Activated T-cell treated with anti-CD3 and anti-CD28 coated beads, Interleukin-2, amount 50 U/mL, for 24 hours (primary cell): ENCODE measurements around the gene ARHGAP1.

Experiments used
- DNase-seq: peaks from one replicate; pipeline ENCODE4 v3.0.0-alpha.2; 2020
- H3K27ac Mint-ChIP-seq: 2 replicates; pipeline ENCODE4 v1.8.0; 2020; ENCODE audit warnings: mild to moderate bottlenecking, mixed read lengths
- H3K27me3 Mint-ChIP-seq: 2 replicates; pipeline ENCODE4 v1.8.0; 2020; ENCODE audit warnings: mixed read lengths
- H3K36me3 Mint-ChIP-seq: 2 replicates; pipeline ENCODE4 v1.8.0; 2020; ENCODE audit warnings: low read depth, mixed read lengths
- H3K4me1 Mint-ChIP-seq: 2 replicates; pipeline ENCODE4 v1.8.0; 2020; ENCODE audit warnings: low read depth, mixed read lengths
- H3K4me3 Mint-ChIP-seq: 2 replicates; pipeline ENCODE4 v1.8.0; 2020; ENCODE audit warnings: mild to moderate bottlenecking, moderate library complexity, mixed read lengths
- H3K9me3 Mint-ChIP-seq: 2 replicates; pipeline ENCODE4 v1.8.0; 2020; ENCODE audit warnings: mixed read lengths

ARHGAP1 gene

DNA sequence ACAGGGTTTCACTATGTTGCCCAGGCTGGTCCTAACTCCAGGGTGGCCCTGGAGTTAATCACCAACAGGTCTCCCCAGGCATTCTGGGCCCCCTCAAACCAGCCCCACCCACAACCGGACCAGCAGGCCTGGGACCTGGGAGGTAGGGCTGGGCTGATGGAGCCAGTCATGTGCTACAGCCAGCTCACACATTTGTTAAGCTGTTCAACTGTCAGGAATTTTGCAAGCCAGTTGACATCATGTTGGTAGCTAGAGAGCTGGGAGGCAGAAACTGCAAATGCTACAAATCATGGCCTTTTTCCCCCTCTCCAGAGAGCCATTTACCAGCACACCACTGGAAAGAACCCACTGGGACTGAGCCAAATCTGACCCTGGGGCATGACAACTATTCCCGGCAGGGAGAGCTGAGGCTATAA lies 6.8 kb downstream of the ARHGAP1 start:
- Mint-ChIP-seq H3K9me3 (no peaks in the 10 kb centered on the region), H3K4me1 (peaks cover 23% of the 10 kb centered on the region), H3K27me3 (no peaks in the 10 kb centered on the region), H3K27ac (peak overlapping the region; percentile 61), H3K4me3 (no peak overlapping the region), H3K36me3 (peaks cover 77% of the 10 kb centered on the region)
- DNase-seq = no peak

DNA sequence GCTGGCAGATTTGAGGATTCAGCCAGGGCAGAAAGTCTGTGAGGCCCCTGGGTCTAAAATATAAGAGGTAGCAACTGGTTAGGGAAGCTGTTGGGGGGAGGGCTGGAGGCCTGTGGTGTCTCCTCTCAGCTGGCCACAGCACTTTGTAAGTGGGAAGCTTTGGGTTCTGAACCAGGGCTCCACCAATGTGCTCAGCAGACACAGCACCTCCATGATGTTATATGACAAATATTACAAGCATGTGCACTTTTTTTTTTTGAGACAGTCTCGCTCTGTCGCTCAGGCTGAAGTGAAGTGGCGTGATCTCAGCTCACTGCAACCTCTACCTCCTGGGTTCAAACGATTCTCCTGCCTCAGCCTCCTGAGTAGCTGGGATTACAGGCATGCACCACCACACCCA lies 8.0 kb downstream of the ARHGAP1 start:
- H3K9me3 Mint-ChIP-seq = no peaks in the 10 kb centered on the region
- no peaks in the 10 kb centered on the region for H3K27me3 Mint-ChIP-seq
- DNase-seq = no peak
- peaks cover 12% of the 10 kb centered on the region for H3K4me1 Mint-ChIP-seq
- H3K4me3 Mint-ChIP-seq = no peak overlapping the region
- no peak overlapping the region for H3K27ac Mint-ChIP-seq
- H3K36me3 Mint-ChIP-seq = peaks cover 82% of the 10 kb centered on the region

DNA sequence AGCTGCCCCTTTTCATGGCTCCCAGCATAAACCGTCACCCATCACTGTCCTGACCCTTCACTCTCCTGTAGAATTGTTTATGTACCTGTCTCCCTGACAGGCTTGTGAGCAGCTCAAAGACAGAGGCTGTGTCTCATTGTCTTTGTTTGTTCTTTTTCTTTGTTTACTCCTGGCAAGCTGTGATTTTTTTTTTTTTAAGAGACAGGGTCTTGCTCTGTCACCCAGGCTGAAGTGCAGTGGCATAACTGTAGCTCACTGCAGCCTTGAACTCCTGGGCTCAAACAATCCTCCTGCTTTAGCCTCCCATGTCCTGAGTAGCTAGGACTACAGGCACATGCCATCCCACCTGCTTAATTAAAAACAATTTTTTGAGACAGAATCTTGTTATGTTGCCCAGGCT lies 9.7 kb downstream of the ARHGAP1 start:
- no peak for DNase-seq
- no peaks in the 10 kb centered on the region for H3K27me3 Mint-ChIP-seq
- H3K9me3 Mint-ChIP-seq = no peaks in the 10 kb centered on the region
- H3K4me1 Mint-ChIP-seq = peaks cover 2% of the 10 kb centered on the region
- peak overlapping the region; percentile 11 for H3K27ac Mint-ChIP-seq
- peaks cover 85% of the 10 kb centered on the region for H3K36me3 Mint-ChIP-seq
- no peak overlapping the region for H3K4me3 Mint-ChIP-seq

DNA sequence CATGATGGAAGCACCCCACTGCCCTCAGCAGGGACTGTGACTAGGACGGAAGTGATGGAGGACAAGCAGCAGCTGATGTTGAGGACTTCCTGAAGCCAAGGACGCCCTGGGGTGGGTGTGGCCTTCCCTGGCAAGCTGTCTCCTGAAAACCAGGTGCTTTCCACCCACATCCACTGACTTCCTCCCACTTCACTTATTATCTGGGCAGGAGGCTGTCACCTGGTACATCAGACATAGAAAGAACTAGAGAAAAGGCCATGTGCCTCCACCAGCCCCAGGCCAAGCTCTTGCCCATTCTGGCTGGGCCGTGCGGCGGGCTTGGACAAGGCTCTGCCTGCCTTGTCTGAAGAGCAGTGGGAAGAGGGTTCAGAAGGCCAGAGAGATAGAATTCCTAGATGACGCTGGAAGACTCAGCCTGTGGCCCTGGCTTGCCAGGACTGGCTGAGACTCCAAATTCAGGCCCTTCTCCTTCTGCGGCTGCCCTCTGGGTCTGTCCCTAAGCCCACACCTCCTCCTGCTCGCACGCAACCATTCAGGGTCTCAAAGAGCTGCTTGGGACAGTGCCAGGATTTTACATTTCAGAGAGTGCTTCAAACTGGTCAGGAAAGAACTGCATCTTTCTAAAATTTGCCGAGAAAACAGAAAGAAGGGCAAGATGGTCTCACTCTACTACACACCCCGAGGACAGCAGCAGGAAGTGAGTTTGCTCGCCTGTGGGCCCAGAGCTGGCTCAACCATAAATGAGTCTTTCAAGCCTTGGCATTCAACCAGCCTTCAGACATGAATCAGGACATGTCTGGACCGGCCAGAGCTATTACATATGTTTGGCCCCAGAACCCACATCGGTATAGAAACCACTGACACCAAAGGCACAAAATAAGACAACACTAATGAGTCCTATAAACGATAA lies 13.3 kb downstream of the ARHGAP1 start:
- Mint-ChIP-seq H3K9me3 (no peaks in the 10 kb centered on the region), H3K27me3 (no peaks in the 10 kb centered on the region), H3K4me3 (no peak overlapping the region), H3K27ac (peak overlapping the region; percentile 4), H3K36me3 (peaks cover 76% of the 10 kb centered on the region), H3K4me1 (no peaks in the 10 kb centered on the region)
- no peak for DNase-seq

DNA sequence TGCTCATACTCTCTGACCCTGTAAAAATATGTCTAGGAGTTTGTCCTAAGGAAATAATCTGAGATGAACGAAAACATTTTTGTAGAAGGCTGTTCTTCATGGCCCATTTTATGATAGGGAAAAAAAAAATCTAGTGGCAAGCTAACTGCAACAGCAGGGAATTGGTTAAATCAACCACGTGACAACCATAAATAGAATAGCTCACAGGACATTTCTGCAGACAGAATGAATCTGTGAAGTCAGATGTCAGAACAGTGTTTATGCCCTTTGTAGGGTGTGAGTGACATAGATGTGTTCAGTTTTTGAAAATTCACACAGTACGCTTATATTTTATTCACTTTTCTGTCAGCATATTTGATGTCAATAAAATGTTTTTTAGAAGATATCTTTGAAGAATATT lies 16.1 kb downstream of the ARHGAP1 start:
- no peak overlapping the region for H3K27ac Mint-ChIP-seq
- no peaks in the 10 kb centered on the region for H3K27me3 Mint-ChIP-seq
- peaks cover 83% of the 10 kb centered on the region for H3K36me3 Mint-ChIP-seq
- H3K4me3 Mint-ChIP-seq = no peak overlapping the region
- no peaks in the 10 kb centered on the region for H3K4me1 Mint-ChIP-seq
- no peak for DNase-seq
- no peaks in the 10 kb centered on the region for H3K9me3 Mint-ChIP-seq

DNA sequence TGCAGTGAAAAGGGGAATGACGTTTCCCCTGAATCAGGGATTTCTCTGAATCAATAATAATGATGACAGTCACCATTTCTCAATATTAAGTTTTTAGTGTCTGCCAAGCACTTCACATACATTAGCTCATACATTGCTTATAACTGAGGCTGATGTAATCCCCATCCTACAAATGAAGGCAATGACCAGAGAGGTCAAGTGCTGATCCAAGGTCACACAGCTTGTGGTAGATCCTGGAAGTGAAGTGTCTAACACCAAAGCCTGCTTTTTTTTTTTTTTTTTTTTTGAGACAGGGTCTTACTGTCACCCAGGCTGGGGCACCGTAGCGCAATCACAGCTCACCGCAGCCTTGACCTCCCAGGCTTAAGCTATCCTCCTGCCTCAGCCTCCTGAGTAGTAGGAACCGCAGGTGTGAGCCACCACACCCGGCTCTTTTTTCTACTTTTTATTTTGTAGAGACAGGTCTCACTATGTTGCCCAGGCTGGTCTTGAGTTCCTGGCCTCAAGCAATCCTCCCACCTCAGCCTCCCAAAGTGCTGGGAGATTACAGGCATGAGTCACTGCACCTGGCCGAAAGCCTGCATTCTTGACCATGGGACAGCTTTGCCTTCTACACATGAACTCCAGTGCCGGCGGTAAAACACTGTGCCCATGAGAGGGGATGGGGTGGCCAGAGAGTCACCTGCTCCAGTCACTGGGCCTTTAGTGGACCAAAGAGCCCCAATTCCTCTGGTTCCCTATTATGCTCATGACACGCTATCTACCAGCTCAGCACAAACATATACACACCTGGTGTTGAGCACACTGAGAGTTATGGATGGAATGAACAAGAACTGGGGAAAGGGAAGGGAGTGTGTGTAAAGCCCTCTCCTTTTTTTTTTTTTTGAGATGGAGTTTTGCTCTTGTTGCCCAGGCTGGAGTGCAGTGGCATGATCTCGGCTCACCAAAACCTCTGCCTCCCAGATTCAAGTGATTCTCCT lies 17.4 kb downstream of the ARHGAP1 start:
- no peaks in the 10 kb centered on the region for H3K9me3 Mint-ChIP-seq

DNA sequence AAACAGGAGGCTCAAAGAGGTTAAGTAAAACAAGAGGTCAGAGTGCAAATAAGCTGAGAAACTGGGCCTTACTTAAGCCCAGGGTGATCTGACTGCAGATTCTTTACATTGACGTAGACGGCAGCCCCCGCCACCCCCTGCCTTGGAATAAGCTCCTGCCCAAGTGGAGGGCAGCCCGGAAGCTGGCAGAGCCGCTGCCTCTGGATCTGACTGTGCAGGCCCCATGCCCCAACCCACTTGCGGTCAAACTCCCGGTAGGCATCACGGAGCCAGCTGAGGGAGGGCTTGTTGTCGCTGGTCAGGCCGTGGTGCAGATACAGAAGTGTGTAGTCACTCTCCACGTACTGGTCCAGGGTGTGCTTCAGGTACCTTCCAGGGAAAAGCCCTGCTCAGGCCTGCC lies 18.6 kb downstream of the ARHGAP1 start:
- Mint-ChIP-seq H3K4me3 (no peak overlapping the region), H3K36me3 (peaks cover 85% of the 10 kb centered on the region), H3K4me1 (peaks cover 10% of the 10 kb centered on the region)

More for the DNA sequence above, 17.4 kb downstream of the ARHGAP1 start:
- no peak overlapping the region for H3K4me3 Mint-ChIP-seq
- no peaks in the 10 kb centered on the region for H3K27me3 Mint-ChIP-seq
- H3K27ac Mint-ChIP-seq = peak overlapping the region; percentile 30
- H3K4me1 Mint-ChIP-seq = peaks cover 2% of the 10 kb centered on the region
- DNase-seq = no peak
- H3K36me3 Mint-ChIP-seq = peaks cover 87% of the 10 kb centered on the region

DNA sequence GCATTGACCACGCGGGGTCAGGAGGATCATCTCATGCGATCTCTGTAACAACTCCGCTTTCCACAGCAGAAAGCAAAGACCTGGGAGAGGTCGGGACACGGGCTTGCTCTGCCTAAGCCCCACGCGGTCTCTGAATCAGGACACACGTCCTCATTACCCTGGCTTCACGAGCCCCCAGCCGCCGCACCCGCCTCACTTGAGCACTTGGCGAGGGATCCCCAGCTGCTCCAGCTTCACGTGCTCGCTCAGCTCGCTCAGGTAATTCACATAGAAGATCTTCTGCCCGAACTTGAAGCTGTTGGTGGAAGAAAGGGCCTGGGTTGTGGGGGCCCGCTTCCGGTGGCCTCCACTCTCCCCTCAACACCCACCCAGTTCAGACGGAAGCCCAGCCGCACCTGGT lies 19.6 kb downstream of the ARHGAP1 start:
- Mint-ChIP-seq H3K9me3 (no peaks in the 10 kb centered on the region), H3K27ac (no peak overlapping the region), H3K27me3 (no peaks in the 10 kb centered on the region), H3K4me1 (peaks cover 17% of the 10 kb centered on the region), H3K4me3 (no peak overlapping the region), H3K36me3 (peaks cover 87% of the 10 kb centered on the region)
- DNase-seq = no peak

More for the DNA sequence above, 18.6 kb downstream of the ARHGAP1 start:
- Mint-ChIP-seq H3K27me3 (no peaks in the 10 kb centered on the region), H3K27ac (peak overlapping the region; percentile 37), H3K9me3 (no peaks in the 10 kb centered on the region)
- no peak for DNase-seq

DNA sequence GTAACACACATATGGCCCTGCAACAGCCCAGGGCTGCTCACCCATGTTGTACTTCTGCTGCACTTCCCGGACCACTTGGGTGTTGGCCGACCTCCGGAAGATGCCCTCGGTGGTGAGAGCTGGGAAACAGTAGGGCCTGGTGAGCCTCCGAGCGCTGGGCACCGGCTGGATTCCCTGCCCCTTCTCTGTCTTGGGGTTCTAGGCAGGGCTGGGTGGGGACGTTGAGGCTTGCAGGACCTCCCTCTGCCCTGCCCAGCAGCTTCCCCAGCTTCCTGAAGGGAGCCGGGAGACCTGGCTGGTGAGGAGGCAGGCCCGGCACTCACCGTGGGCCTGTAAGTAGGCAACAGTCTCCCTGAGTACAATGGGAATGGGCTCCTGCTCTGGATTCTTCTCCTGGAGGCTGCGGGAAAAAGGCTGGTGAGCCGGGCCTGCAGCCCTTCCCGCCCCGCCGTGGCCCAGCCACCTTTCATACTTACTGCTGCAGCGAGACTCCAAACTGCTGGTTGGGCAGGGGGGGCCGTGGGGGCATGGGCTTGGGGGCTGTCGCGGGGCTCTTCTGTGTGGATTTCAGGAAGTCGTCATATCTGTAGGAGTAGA lies 20.2 kb downstream of the ARHGAP1 start:
- Mint-ChIP-seq H3K36me3 (peaks cover 87% of the 10 kb centered on the region), H3K4me1 (peaks cover 23% of the 10 kb centered on the region), H3K27me3 (no peaks in the 10 kb centered on the region), H3K9me3 (no peaks in the 10 kb centered on the region), H3K4me3 (no peak overlapping the region), H3K27ac (no peak overlapping the region)
- DNase-seq = no peak

DNA sequence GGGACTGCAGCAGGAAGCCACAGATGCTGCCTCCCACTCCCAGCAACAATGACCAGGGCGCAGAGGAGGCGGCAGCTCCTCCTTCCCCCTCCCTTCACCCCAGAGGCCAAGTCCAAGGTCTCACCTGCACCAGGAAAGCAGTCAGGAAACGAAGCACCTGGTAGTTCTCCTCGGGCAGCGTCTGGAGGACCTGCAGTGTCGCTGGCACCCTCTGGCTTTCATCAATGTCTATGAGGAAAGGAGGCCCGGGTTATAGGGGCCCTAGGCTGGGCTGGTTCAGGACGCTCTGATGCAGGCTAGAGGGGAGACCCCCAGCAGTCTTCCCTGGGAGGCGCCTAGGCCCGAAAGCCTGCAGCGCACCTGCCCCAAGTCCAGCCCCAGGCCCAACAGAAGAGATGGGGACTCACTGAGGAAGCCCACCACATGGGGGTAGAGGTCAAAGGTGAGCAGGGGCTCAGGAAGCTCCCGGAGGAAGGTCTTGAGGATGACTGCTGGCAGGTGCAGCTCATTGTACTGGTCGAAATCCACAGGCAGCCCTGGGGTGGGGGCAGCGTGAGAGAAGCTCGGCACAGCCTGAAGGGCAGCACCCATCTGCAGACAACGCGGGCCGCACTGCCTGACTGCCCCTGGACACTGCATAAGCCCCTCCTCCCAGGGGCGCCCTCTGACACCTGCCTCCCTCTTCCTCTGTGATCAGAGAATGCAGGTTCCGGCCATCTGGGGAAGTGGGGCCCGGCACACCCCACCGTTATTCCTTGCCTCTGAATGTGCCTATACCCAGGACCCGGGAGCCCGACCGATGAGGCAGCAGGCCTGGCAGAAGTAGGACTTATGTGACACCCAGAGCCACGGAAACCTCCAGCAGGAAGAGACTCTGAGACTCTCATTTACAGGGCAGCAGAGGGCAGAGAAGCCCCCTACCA lies 20.9 kb downstream of the ARHGAP1 start:
- H3K36me3 Mint-ChIP-seq = peaks cover 81% of the 10 kb centered on the region
- H3K4me1 Mint-ChIP-seq = peaks cover 30% of the 10 kb centered on the region
- H3K27me3 Mint-ChIP-seq = no peaks in the 10 kb centered on the region
- no peak overlapping the region for H3K27ac Mint-ChIP-seq
- H3K9me3 Mint-ChIP-seq = no peaks in the 10 kb centered on the region
- no peak overlapping the region for H3K4me3 Mint-ChIP-seq
- no peak for DNase-seq

DNA sequence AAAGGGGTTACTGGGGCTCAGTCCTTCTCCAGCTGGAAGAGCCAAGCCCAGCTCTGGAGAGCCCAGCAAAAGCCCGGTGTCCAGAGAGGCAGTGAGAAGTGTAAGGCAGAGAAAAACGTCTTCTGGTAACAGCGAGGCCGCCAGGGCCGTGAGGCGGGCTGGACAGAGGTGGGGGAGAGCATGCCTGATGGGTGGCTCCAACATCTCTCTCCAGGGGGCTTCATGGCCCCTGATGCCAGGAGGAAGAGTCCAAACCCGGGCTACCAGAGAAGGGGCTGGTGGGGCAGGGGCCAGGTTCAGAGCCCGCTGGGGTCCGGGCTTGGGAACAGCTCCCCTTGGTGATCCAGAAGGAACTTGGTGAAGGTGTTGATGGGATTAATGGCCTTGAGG lies 21.7 kb downstream of the ARHGAP1 start:
- Mint-ChIP-seq H3K4me3 (no peak overlapping the region), H3K27ac (peak overlapping the region; percentile 31)

DNA sequence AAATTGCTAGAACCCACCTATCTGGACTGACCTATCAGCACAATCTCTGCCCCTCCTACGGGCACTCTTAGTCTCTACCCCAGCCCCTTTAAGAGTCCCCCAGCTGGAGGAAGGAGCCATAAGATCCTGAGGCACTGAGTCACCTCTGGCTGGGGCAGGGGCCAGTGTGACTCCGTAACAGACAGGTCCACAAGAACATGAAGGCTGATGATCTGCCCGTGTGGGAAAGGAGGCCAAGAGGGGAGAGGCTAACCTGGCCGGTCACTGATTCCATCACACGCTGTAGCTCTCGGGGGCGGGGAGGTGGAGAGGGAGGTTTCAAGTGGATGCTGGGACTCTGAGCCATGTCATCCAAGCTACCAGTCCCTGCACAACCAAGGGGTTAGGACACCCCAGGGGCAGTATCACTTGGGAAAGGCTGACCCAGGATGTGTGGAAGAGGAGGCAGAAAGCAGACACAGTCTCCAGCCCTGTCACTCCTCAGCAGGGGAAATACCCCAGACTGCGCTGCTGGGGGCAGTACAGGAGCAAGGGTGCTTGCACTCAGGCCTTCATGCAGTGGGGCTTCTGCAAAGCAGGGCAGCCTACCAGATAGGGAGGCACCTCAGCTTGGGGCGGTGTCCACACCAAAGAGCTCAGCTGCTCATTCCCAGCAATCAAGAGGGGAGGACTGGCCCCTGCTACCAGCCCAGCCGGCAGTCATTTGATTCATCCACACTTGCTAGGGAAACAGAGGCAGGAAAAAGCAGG lies 22.3 kb downstream of the ARHGAP1 start:
- no peak for DNase-seq
- Mint-ChIP-seq H3K4me3 (no peak overlapping the region), H3K36me3 (peaks cover 80% of the 10 kb centered on the region), H3K27me3 (no peaks in the 10 kb centered on the region), H3K4me1 (peaks cover 44% of the 10 kb centered on the region), H3K27ac (peak overlapping the region; percentile 65), H3K9me3 (no peaks in the 10 kb centered on the region)

More for the DNA sequence above, 21.7 kb downstream of the ARHGAP1 start:
- Mint-ChIP-seq H3K9me3 (no peaks in the 10 kb centered on the region), H3K36me3 (peaks cover 78% of the 10 kb centered on the region), H3K27me3 (no peaks in the 10 kb centered on the region), H3K4me1 (peaks cover 38% of the 10 kb centered on the region)
- no peak for DNase-seq

DNA sequence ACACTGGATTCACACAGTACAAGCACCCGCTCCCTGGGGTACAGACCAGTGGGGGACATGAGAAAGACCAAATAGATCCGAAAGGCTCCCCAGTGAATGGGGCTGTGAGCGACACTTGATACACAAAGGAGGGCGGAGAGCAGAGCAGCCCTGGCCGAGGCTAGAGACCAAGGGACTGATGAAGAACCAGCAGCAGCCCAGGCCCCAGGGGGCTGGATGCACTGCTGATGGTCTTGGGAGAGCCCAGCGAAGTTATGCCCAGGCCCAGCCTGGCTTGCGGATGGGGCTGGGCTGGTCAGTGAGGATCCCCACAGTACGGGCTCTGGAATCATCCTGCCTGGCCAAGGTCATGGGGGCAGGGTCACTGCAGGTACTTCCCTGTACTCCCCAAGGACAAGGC lies 23.2 kb downstream of the ARHGAP1 start:
- H3K36me3 Mint-ChIP-seq = peaks cover 85% of the 10 kb centered on the region
- peaks cover 53% of the 10 kb centered on the region for H3K4me1 Mint-ChIP-seq
- no peak overlapping the region for H3K4me3 Mint-ChIP-seq
- no peaks in the 10 kb centered on the region for H3K27me3 Mint-ChIP-seq
- DNase-seq = no peak
- H3K27ac Mint-ChIP-seq = peak overlapping the region; percentile 63
- H3K9me3 Mint-ChIP-seq = no peaks in the 10 kb centered on the region
